Measurements from ENCODE around the gene ENO4.
A peak's percentile ranks its signal among the peaks of the same experiment; 100 is the strongest.

ENO4 gene

GRCh38 chr10:116849248-116850057, at the start of gene ENO4:
Gene ENO4, plus strand, starts transcription at chr10:116849499. Its CDS starts 68 bp downstream, at chr10:116849567.
- DNase-seq = peak; percentile 87

DNA sequence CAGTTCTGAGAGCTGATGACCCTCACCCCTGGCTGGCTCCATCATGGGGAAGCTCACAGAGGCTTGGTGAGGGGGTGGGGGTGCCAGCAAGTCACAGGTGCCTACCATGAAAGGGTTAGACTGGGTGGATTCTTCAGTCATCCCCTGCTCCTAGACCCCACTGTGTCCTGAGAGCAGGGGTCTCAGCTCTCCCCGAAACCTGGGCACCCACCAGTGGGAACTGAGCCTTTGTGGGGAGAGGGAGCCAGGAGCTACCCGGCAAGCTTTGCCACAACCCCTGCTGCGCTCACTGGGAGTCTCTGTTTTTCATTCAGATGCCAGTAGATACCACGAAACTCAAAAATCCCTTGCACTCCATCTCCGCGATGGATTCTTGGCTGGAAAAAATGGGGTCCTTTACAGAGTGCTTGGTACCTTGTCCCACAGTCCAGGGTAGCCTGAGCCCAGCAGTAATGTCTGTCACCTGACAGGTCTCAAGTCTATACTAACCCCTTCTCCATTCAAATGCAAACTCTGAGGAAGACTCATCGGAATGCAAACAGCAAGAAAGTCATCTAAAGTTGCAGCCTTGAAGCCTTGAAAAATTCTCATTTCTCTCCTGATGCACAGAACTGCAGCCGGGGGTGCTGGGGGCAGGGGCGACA, 48.9 kb upstream of the ENO4 start:
- no peak for DNase-seq

DNA sequence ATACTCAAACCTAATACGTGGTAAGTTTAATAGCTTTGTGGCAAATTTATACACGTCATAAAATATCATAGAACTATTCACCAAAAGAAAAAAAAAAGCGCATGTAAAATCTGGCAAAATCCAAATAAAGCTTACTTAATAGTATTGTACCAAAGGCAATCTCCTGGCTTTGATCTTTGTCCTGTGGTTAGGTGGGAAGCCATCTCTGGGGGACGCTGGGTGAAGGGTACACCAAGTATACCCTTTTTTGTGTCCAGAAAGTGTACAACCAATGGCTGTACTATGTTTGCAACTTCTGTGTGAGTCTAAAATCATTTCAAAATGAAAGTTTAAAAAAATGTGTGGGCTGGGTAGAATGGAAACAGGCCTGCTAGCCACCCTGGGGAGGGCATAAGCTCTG, 47.6 kb upstream of the ENO4 start:
- no peak for DNase-seq

- DNase-seq = no peak
Measured at GRCh38 chr10:116802474-116802873, 46.8 kb upstream of the ENO4 start.

- DNase-seq = no peak
Measured at GRCh38 chr10:116802876-116803275, 46.4 kb upstream of the ENO4 start.

DNA sequence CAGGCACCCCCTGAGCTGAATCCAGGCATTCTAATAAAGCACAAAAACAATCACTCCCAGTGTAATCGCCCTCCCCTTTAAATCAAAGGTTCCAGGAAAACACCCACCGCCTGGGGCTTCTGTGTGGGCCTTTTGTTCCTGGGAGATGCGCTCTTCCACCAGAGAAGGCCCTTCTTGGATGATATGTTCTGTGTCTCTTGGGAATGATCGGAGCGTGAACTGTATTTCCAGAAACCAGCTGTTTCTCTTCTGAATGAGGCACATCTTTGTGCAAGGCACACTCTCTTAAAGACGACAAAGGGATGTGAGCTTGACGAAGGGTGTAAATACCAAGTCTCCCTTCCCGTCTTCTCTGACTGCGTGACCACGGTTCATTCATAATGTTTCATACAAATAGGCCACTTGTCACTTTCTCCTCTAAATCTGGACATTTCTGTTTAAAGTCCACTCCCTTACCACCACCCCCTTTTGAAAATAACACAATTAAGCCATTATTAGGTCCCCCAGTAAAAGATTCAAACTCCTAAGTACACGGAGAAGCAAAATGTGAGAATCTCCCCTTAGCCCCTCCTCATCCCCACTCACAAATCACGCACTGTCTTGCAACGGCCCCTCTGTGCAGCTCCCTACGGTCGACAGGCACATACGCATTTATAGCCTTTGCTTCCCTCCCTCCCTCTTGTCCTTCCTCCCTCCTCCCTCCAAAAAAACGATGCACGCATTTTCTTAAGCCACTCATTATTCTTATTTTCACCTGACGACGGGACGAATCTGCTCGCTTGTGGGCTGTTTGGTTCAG, 45.6 kb upstream of the ENO4 start:
- DNase-seq = no peak

DNA sequence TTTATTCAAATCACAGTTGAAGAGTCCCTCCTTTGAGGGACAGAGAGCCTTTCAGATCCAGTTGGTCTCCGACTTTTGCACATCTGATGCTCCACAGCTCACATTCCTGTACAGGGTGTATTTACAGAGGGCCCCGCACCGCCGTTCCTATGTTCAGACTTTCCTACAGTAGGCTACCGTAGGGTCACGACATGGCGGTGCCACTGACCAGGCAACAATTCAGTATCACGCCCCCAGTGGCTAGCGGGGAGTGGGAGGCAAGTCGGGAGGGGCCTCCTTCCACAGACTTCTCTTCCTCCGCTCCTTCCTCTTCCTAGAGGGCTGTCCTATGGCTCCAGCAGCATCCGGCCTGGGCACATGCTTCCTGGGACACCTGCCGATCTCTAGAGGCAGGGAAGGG, 40.6 kb upstream of the ENO4 start:
- DNase-seq = no peak

DNA sequence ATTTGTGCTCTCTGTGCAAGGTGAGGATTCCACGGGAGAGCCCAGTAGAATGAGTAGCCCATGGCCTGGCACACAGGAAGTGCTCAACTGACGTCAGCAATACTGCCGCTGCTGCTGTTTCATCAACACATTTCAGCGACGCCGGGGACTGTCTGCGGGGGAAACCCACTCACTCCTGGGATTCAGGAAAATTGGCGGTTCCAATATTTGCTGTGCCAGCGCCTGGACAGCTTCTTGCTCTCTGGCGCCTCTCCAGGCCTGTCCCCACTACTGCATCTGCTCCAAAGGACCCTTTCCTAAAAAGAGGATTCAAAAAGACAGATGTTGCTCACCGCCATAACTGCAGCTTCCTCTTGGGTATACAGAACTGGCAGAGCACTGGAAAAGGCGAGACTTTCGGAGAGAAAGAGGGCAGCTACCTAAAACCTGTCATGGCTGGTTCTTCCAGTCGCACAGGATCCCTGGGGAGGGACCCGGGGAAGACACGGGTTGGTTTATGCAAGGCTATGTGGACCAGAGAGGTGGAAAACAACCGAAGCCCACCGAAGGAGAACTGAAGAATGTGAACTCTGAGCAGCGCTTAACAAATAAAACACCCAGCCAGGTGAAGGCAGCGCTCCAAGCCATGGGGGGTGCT, 39.7 kb upstream of the ENO4 start:
- no peak for DNase-seq

GRCh38 chr10:116810120-116810500, 39.2 kb upstream of the ENO4 start:
- DNase-seq = no peak

DNA sequence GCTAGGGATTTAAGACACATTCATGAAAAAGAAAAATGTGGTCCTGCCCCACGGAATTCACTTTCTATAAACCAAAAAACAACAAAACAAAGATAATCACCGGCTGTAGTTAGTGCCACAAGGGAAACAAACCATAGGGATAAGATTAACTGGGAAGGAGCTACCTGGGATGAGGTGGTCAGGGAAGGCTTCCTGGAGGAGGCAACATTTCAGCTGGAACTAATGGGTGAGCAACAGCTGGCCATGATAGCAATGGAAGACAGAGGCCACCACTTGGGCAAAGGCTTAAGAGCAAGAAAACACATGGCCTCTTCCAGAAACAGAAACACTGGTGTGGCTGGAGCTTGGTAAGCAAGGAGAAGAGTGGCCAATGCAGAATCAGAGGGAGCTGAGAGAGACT, 38.4 kb upstream of the ENO4 start:
- no peak for DNase-seq

DNA sequence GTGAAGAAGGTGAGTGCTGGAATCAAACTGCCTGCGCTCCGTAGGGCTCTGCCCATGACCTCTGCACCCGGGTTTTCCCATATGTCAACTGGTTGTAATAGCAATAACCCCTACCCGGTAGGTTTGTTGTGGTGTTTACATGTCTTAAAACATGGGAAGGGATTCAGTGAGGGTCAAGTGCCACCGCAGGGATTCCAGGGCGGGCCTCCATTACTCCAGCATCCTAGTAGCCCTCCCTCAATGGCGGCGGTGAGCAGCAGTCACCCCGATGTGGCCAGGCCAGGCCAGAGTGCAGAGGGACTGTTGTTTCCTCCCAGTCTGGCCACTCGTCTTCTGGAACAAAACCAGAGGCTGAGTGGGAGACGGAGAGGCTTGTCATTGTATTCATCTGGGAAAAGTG, 37.6 kb upstream of the ENO4 start:
- no peak for DNase-seq

GRCh38 chr10:116815641-116816415, 33.5 kb upstream of the ENO4 start:
- peak; percentile 63 for DNase-seq

DNA sequence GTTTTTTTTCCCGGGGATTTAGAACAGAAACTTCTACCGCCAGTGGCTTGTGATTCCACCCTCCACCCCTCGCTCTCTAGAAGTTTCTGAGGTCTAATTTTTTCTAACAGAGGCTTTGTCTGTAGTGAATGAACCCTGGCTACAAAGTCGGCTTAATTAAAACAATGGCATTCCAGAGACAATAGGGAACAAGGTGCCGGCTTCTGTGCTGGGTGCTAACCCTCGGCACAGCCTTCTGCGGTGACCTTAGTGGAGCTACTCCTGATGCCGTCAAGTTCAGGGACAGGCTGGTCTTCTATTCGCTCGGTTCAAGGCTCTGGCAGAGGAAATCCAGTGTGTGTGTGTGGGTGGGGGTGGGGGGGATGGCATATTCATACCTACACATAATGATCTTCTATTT, 32.1 kb upstream of the ENO4 start:
- no peak for DNase-seq

DNA sequence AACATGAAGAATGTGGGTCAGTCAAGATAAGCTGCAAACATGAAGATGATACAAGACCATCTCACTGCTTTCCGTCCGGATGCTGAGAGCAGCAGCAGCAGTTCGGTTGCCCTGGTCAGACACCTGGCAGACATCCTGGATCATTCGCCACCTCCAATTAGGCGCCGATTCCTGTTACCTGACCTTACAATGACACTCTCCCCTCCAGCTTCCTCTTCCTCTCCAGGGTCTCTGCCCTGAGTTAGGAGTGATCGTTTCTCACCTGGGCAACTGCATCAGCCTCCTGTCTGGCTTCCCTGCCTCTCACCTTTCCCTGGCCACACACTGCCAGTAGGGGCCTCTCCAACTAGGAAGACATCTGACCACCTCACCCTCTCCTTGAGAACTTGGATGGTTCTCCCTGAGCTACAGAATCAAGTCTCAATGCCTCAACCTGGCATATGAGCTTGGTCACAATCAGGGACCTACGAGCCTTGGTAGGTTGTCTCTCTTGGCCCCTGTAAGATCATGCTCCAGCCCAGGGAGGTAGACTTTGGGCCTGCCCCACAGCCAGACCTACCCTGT, 31.4 kb upstream of the ENO4 start:
- no peak for DNase-seq

DNA sequence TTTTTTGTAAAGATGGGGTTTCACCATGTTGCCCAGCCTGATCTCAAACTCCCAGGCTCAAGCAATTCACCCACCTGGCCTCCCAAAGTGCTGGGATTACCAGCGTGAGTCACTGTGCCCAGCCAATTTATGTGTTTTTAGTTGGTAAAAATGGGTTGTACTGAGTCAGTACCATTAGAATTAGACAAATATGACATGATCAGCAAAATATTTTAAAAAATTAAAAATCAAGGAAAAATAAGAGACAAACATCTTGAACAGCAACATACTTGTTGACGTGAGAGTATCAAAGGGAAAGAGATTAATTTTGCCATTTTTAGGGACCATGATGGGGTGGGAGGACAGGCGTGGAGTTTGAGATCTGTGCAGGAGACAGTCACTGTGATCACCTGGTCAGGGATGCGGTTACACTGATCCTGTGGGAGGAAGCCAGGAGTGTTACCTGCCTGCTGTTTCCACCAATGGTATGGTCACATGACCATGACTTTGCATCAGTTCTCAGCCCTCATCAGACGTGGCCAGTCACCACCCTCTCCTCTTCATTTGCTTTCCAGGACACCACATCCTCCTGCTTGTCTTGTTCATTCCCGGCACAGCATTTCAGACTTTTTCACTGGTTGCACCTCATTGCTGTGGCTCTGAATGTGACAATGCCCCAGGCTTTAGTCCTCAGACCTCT, 29.2 kb upstream of the ENO4 start:
- DNase-seq = no peak

DNA sequence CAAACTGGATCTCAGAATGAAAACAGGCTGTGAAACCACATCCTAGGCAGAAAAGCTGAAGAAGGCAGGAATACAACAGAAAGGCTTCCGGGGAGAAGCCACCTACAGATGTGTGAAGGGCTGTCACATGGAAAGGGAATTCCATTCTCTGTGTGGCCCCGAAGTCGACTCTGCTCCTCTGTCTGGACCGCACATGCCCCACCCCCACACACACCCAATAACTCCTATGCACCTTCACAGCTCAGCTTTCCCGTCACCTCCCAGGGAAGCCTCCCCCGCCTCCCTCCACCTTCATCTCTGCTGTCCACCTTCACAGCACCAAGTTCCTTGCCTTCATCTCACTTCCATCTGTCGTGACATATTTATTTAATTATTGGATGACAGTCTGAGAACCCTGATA, 23.4 kb upstream of the ENO4 start:
- no peak for DNase-seq

GRCh38 chr10:116826803-116827202, 22.5 kb upstream of the ENO4 start:
- DNase-seq = peak; percentile 85

DNA sequence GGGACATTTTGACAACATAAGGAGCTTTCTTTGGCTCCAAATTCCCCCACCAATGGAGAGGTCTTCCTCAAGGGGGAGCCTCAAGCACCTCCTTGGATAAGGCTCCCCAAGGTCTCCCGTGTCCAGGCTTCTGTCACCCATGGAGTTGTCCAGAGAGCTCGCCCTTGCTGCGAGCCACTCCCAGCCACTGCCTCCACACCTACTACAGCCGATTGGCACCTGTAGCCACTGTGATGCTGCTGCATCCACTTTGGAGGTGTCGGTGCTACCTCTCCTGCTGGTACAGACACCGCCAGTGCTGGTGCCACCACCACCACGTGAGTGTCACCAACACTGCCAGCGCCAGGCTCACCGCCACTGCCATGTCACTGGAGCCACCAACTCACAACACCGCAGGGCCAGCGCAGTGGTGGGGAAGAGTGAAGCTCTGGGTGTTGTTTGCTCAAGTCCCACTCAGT, 22.1 kb upstream of the ENO4 start:
- no peak for DNase-seq

DNA sequence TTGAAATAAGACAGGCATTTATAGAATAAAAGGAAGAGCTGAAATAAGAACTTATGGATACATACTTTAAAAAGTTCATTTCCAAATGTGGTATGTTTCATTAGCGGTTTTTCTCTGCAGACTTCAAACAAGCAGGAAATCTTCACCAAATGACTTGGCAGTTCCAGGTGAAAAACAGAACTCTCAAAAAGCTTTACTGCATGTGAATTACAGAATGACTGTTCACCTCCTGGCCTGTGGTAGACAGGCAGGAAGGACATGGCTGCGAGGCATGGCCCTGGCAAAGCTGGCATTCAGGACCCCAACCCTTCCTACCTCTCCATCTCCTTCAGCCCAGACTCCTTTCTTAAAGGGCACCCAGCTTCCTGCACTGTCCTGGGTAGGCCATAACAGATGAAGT, 21.2 kb upstream of the ENO4 start:
- DNase-seq = no peak

- DNase-seq = no peak
Measured at GRCh38 chr10:116829711-116830110, 19.6 kb upstream of the ENO4 start.

- no peak for DNase-seq
Measured at GRCh38 chr10:116831086-116831485, 18.2 kb upstream of the ENO4 start.

Measured in fibroblast of upper back skin (primary cell).